NCI-H82 (cell line): Measurements from ENCODE around the gene METTL4.

Experiments
- DNase-seq: peaks from one replicate; lab custom pipeline; 2025; lab: John Stamatoyannopoulos, UW

The METTL4 gene

DNA sequence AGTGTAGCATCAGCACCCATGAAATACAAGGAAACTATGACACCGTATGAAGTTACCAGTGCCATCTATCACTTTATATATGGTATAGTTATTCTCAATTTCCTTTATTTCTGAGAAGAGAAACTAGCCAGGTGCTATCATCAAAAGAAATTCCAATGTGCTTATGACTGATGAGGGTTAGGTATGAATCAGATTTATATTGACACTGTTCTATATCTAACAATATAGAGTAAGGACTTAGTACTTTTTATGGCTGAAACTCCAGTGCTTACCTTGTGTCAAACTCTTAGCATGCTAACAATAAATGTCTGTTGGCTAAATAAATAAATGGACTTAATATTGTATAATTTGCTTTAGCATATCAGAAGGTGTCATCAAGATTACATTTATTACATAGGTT lies 6.9 kb downstream of the METTL4 start:
- DNase-seq, result no peak

GRCh38 chr18:2559249-2559648 lies 12.1 kb downstream of the METTL4 start:
- DNase-seq, result no peak

DNA sequence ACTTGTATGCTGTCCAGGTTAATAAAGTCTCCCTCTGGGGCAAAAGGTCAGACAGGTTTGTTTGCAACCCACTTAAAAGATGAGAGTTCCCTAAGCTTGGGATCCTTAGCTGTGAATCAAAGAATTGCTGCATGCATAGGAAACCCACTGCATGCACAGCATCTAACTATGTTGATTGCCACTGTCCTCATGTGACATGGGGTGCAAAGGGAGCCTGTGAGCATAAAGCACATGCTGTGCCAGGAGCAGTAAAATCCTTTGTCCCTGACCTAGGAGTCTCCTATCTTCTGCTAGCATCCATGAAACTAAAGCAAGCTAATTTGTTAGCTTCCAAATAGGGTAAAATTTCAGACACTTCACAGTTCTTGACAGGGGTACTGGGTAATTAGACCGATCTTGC lies 13.8 kb downstream of the METTL4 start:
- no peak for DNase-seq

DNA sequence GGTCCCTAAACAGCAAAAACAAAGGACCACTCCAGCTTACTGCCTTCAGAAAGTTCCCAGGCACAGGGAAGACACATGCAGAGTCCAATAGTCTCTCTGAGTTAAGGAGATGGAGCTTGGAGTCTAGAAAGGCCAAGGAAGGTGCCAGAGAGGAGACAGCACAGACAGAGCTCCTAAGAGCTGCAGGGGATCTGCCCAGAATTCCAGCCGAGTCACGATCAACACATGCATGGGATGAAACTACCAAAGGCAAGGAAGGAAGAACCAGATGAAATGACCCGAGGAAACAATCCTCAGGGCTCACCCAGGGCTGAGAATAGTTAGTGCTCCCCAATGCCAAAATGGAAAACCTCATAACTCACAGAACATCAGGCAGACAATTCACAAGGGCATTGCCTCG lies 15.4 kb downstream of the METTL4 start:
- no peak for DNase-seq

DNA sequence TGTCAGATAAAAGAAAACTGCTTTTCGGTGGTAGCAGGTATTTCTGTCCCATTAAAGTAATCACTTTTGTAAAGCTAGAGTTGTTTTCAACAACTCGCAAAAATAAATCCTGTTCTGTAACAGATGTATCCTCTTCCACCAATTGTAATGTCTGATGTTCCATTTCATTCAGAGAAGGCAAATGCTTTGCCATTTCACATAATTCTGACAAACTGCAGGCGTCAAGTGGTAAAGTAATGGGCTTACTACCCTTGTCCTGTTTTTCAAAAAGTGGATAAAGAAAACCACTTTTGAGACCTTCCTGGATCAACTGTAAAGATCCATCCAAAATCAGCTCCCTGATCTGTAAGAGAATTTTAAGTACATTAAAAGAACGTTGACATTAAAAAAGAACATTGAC lies 16.6 kb downstream of the METTL4 start:
- DNase-seq, result no peak

DNA sequence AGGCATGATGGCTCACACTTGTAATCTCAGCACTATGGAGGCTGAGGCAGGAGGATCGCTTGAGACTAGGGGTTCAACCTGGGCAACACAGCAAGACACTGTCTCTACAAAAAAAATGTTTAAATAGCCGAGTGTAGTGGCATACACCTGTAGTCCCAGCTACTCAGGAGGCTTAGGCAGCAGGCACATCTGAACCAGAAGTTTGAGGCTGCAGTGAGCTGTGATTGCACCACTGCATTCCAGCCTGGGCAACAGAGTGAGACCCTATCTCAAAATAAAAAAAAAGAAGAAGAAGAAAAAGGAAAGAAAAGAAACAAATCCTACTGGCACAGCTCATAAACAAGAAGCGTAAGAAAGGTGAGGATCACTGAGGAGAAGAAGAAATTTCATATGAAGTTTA lies 19.9 kb downstream of the METTL4 start:
- DNase-seq, result no peak

- no peak for DNase-seq
Observed at GRCh38 chr18:2549462-2549861, 21.8 kb downstream of the METTL4 start.

DNA sequence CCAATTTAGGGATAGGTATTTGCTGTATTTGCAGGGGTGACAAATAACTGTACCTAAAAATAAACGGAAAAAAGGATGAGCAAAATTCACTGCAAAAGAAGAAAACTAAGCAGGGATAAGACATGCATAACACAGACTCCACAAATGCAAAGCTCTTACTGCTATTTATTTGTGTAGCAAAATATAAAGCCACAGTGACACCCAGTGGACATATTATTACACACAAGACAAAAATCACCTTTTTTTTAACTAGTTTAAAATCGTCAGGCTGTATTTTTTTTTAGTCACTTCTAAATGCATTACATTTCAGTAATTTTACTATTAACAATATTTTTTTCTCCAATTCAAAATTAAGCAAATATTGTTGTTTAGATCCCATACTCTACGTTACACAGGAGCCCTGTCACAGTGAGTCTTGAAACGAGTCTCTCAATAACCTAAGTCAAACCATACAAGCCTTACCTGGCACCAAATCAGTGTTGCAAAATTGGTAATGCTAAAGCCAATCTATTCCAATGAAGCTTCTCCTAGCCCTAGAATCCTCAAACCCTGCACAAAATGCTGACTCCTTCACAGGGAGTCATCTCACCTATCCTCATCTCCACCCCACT lies 23.7 kb downstream of the METTL4 start:
- peak; percentile 77 for DNase-seq

DNA sequence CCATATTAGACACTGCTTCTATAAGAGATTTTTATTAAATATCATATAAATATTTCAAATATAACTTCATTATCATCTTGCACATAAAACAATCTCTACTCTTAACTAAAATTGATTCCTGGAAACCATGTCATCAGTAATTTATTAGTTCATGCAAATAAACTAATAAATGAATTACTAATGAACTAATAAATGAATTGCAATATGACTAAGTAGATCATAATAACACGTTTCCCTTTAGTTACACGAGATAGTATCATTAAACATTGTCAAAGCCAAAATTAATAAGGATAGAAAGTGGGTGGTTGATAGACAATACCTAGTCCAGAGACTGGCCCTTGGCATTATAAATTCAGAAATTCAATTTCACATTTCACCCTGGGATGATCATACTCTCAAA lies 26.1 kb downstream of the METTL4 start:
- DNase-seq, result no peak

DNA sequence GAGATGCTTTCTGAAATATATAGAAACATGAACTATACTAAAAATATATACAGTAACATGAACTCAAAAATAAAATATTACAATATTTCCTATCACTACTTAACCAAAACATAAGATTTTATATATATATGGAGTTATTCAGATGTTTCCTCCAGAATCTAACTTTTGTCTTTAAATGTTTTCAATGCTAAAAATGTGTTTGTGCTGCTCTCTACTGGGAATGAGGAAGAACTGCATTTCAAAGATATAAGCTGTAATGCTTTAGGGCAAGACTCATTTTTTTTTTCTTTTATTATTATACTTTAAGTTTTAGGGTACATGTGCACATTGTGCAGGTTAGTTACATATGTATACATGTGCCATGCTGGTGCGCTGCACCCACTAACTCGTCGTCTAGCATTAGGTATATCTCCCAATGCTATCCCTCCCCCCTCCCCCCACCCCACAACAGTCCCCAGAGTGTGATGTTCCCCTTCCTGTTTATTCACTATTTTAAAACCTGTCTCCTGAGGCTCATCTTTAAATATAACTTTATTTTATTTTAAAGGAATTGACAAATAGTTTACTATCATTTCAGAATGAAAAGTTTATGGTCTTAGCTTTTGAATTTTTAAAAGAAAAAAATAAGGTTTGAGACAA lies 29.3 kb downstream of the METTL4 start:
- peak; percentile 33 for DNase-seq

DNA sequence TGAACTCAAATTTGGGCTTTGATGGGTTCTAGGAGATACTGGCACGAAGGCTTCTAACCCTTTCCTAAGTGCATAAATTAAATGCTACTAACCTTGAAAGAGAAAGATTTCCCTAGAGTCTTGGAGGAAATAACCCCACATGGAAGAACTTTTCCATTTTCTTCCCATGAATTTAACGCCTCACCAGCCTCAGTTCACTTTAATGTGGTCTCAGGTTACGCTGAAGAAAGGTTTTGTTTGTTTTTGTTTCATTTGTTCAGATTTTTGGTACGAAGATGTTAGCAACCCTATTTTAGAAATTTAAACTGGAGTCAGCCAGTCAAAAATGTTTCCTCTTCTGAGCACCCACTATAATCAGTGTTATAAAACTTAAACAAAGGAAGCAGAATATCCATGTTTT lies 30.7 kb downstream of the METTL4 start:
- DNase-seq, result no peak

GRCh38 chr18:2538844-2539243 lies 32.5 kb downstream of the METTL4 start:
- no peak for DNase-seq

- no peak for DNase-seq
Observed at GRCh38 chr18:2538236-2538635, 33.1 kb downstream of the METTL4 start.

GRCh38 chr18:2537296-2537695 lies 34.0 kb downstream of the METTL4 start:
- DNase-seq, result no peak

- no peak for DNase-seq
Observed at GRCh38 chr18:2536493-2536892, 34.8 kb downstream of the METTL4 start.

DNA sequence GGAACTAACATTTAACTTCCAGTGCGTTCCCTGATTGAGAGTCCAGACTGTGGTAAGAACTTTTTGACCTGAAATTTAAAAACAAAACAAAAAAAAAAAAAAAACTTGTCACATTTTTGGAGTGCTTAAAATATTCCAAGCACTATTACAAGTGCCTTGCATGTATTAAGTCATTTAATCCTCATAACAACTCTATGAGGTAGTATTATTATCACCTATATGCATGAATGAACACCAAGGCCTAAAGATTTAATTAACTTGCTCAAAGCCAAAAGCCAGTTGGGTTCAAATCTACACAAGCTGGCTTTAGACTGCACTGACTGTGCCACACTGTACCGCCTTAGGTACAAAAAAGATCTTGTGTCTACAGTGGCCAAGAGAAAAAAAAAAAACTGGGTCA lies 35.2 kb downstream of the METTL4 start:
- no peak for DNase-seq

GRCh38 chr18:2535419-2535910 lies 35.8 kb downstream of the METTL4 start:
- DNase-seq, result no peak

DNA sequence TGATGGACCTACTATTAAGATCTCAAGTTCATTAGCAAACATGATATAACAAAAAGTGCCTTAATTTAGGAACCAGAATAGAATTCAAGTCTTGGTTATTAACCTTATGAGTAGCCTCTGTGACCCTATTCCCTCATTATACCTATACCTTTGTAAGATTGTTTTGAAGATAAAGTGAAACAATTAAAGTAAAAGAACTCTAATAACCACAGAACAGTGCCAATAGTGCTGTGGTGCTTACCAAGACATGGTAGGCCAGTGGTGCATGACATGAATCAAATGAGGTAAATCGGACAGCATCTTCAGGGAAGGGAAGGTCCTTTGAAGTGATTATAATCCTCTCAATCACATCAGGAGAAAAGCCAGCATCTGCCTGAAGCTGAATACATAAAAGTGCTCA lies 36.4 kb downstream of the METTL4 start:
- DNase-seq, result no peak

- no peak for DNase-seq
Observed at GRCh38 chr18:2532797-2533196, 38.5 kb downstream of the METTL4 start.

GRCh38 chr18:2531751-2532150 lies 39.6 kb downstream of the METTL4 start:
- no peak for DNase-seq

- DNase-seq, result no peak
Observed at GRCh38 chr18:2529154-2529553, 42.2 kb downstream of the METTL4 start.

DNA sequence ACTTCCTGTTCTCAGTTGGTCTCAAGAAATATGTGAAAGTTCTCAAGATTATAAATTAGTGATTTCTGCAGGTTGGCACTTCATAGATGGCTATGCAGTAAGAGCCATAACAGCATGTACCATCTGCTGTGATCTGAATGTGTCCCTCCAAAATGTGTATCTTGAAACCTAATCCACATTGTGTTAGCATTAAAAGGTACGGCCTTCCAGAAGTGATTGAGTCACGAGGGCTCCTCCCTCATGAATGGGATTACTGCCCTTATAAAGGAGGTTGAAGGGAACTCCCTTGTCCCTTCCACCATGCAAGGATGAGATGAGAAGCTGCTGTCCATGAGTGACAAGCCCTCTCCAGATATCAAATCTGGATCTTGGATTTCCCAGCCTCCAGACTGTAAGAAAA lies 45.0 kb downstream of the METTL4 start:
- peak; percentile 18 for DNase-seq

GRCh38 chr18:2524794-2525198 lies 46.5 kb downstream of the METTL4 start:
- DNase-seq, result peak; percentile 39

DNA sequence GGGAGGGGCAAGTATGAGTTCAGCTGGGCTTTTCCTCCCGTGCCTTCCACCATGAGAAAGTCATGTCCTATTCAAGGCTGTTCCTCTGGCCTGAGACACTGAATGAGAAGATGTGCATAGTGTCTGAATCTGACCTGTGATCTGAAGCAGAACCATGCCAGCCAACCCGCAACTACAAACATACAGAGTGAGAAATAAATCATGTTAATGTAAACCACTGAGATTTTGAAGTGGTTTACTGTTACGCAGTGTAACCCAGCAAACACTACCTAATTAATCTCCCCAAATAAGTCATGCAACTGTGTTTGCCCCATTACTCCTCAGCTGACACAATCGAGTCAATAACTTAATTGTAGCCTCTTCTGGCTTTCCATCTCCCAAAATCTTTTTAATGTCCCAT lies 49.2 kb downstream of the METTL4 start:
- no peak for DNase-seq
